NB4 (cell line): ENCODE results near the gene SMIM5.

Source experiments
- CTCF ChIP-seq: IDR thresholded peaks from one replicate; pipeline ENCODE4 v1.5.1; 2012; ENCODE audit warnings: low read depth, low read length
- MYC ChIP-seq: IDR thresholded peaks from 2 replicates; pipeline ENCODE4 v1.6.1; 2011; ENCODE audit warnings: low read depth, low read length

GRCh38 chr17:75617218-75617617, 16.0 kb upstream of the SMIM5 start:
- TF ChIP-seq MYC (no peak), CTCF (no peak)
